Prostate gland (tissue), 2 donors: Measurements from ENCODE around the gene THEM4. TPM values are rescaled to one million over a fixed set of nuclear protein-coding genes. Genes with fewer than 3 reads are reported as not detected.
"Not testable (repeated sequence)": the region's sequence is repeated elsewhere in the genome, so short reads cannot be mapped to it uniquely, and the experiment has no call there.

ENCODE experiments used
- DNase-seq: peaks from one replicate; pipeline ENCODE4 v3.0.0-alpha.2; 2019; ENCODE audit warnings: low spot score
- H3K27ac ChIP-seq, 2 donors: fragments of 200-600 bp; sonication (generic); 2 replicates each; pipeline ENCODE4 v1.5.1; 2017 to 2019
- H3K27me3 ChIP-seq: fragments of 200-600 bp; sonication (generic); replicated peaks from 2 replicates; pipeline ENCODE4 v1.5.1; 2019; ENCODE audit not compliant: insufficient read depth
- H3K36me3 ChIP-seq, 2 donors: fragments of 200-600 bp; sonication (generic); 1 replicate in 1 of 2; 2 replicates in 1 of 2; pipeline versions ENCODE4 v1.5.1 to v1.8.1; 2017 to 2019
- H3K4me1 ChIP-seq: fragments of 200-600 bp; sonication (generic); replicated peaks from 2 replicates; pipeline ENCODE4 v1.5.1; 2019
- H3K4me3 ChIP-seq, 2 donors: fragments of 200-600 bp; sonication (generic); 2 replicates each; pipeline ENCODE4 v1.5.1; 2017 to 2019
- H3K9me3 ChIP-seq: fragments of 200-600 bp; sonication (generic); 2 replicates; pipeline ENCODE4 v1.5.1; 2017
- CTCF ChIP-seq, 4 experiments: fragments of 200-600 bp in 2 of 4; fragments of 450-650 bp in 2 of 4; sonication (generic) in 2 of 4; IDR thresholded peaks; 1 replicate in 3 of 4; 2 replicates in 1 of 4; pipeline ENCODE4 v1.5.1; 2016 to 2019; ENCODE audit warnings: antibody characterized with exemption in 4 of 4, mild to moderate bottlenecking in 2 of 4, moderate library complexity in 2 of 4
- POLR2A ChIP-seq: fragments of 450-650 bp; IDR thresholded peaks from one replicate; pipeline ENCODE4 v1.6.1; 2016; ENCODE audit warnings: antibody characterized with exemption, mild to moderate bottlenecking
- POLR2AphosphoS5 ChIP-seq: sonication (generic); formaldehyde crosslinking; IDR thresholded peaks from one replicate; pipeline ENCODE4 v1.6.1; 2017; ENCODE audit warnings: antibody characterized with exemption
- WGBS: methylation state at CpG from one replicate; pipeline ENCODE4 v1.1.5; 2018; 5-methylcytosine and 5-hydroxymethylcytosine counted together
- intact Hi-C: fragments of 100-400 bp; cut with DNase I; formaldehyde crosslinking; loops from one replicate; pipeline ENCODE4 v1.14.2; 2022
- total RNA-seq, 2 donors: library from RNA; depleted of rRNA; stranded (reverse); fragments of >200 nt; gene quantifications; one replicate each; pipeline ENCODE4 v1.1.0, GENCODE V29; 2016

THEM4 gene
- total RNA-seq, 2 donors from 2014 or later = 21.2 to 30.3 TPM

DNA sequence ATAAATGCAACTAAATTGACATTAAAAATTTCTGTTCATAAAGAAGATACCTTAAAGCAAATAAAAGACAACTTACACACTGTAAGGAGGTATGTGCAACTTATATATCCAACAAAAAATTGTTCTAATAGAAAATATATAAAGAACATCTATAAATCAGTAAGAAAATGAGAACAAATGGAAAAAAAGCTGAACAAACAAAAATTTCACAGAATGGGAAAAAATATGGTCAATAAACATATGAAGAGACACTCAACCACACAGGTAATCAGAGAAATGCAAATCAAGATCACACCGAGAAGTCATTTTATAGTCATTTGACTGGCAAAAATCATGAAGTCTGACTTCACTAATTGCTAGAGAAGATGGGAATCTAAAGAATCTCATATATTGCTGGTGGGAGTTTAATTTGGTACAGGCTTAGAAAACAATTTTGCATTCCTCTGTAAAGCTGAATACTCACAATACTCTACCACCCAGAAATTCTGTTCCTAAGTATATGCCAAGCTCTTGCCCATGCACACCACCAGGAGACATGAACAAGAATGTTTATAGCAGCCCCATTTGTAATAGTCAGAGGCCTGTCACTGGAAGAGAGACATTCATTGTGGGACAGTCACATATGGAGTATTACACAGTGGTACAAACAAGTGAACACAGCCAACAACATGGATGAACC is 33.8 kb downstream of the THEM4 start:
- no peak for TF ChIP-seq POLR2AphosphoS5
- no peak for TF ChIP-seq POLR2A
- TF ChIP-seq CTCF (IDR thresholded peaks at IDR 0.05) = no peak

DNA sequence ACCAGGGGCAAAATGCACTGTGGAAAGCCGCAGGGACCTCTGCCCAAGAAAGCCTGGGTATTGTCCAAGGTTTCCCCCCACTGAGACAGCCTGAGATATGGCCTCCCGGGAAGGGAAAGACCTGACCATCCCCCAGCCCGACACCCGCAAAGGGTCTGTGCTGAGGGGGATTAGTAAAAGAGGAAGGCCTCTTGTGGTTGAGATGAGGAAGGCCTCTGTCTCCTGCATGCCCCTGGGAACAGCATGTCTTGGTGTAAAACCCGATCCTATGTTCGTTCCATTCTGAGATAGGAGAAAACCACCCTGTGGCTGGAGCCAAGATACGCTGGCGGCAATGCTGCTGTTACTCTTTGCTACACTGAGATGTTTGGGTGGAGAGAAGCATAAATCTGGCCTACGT is 36.5 kb downstream of the THEM4 start:
- H3K27me3 ChIP-seq, H3K36me3 ChIP-seq, H3K9me3 ChIP-seq, DNase-seq, H3K4me3 ChIP-seq, H3K4me1 ChIP-seq, H3K27ac ChIP-seq, intact Hi-C loops: not testable (repeated sequence)
- WGBS = 75% methylated on average over 9 of the region's 9 CpGs

More for the DNA sequence above, 33.8 kb downstream of the THEM4 start:
- H3K4me3 ChIP-seq = no peak overlapping the region
- no peaks in the 10 kb centered on the region for H3K27me3 ChIP-seq
- WGBS = 94% methylated on average over 1 of the region's 1 CpG
- intact Hi-C loops = no loop called here
- H3K36me3 ChIP-seq = no peaks in the 10 kb centered on the region
- no peaks in the 10 kb centered on the region for H3K9me3 ChIP-seq
- no peaks in the 10 kb centered on the region for H3K4me1 ChIP-seq
- DNase-seq = no peak
- H3K27ac ChIP-seq = no peak overlapping the region

GRCh38 chr1:151871284-151872030 is 37.9 kb downstream of the THEM4 start:
- Histone ChIP-seq H3K27ac (peak overlapping the region in 1 of 2 donors; percentile 14), H3K36me3 (no peaks in the 10 kb centered on the region), H3K4me3 (no peak overlapping the region), H3K9me3 (no peaks in the 10 kb centered on the region), H3K27me3 (no peaks in the 10 kb centered on the region), H3K4me1 (no peaks in the 10 kb centered on the region)
- TF ChIP-seq CTCF (IDR thresholded peaks at IDR 0.05) (no peak), POLR2A (no peak), POLR2AphosphoS5 (no peak)
- intact Hi-C loops = no loop called here
- DNase-seq = no peak
- 20% methylated on average over 5 of the region's 5 CpGs for WGBS

DNA sequence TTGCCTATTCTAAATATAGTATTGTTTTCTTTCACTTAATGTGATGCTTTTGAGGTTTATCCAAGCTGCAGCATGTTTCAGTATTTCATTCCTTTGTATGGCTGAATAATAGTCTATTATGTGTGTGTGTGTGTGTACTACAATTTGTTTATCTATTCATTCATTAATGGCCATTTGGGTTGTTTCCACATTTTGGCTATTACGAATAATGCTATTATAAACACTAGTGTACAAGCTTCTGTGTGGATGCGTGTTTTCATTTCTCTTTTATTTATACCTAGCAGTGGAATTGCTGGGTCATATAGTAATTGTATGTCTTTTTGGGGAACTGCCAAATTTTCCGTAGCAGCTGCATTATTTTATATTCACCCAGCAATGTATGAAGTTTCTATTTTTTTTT is 40.8 kb downstream of the THEM4 start:
- Histone ChIP-seq H3K36me3 (no peaks in the 10 kb centered on the region), H3K27me3 (no peaks in the 10 kb centered on the region), H3K4me3 (no peak overlapping the region), H3K4me1 (no peaks in the 10 kb centered on the region), H3K9me3 (no peaks in the 10 kb centered on the region), H3K27ac (no peak overlapping the region)
- no peak for DNase-seq
- intact Hi-C loops = no loop called here
- TF ChIP-seq POLR2AphosphoS5 = no peak
- TF ChIP-seq POLR2A = no peak
- TF ChIP-seq CTCF (IDR thresholded peaks at IDR 0.05) = no peak
- 22% methylated on average over 3 of the region's 3 CpGs for WGBS

DNA sequence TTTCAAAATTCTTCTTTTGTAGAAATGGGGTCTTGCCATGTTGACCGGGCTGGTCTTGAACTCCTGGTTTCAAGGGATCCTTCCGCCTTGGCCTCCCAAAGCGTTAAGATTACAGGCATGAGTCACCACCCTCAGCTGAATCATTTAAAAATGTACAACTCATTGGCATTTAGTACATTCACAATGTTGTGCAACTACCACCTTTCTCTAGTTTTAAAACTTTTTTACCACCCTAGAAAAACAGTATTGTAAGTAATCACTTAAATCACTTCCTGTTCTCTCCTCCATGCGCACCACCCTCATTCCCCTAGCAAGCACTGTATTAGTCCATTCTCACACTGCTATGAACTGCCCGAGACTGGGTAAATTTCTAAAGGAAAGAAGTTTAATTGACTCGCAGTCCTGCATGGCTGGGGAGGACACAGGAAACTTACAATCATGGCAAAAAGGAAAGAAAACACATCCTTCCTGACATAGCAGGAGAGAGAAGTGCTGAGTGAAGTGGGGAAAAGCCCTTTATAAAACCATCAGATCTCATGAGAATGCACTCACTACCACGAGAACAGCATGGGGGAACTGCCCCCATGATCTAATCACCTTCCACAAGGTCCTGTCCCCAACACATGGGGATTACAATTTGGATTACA is 41.4 kb downstream of the THEM4 start:
- Histone ChIP-seq H3K9me3 (no peaks in the 10 kb centered on the region), H3K4me1 (no peaks in the 10 kb centered on the region), H3K4me3 (no peak overlapping the region), H3K36me3 (no peaks in the 10 kb centered on the region), H3K27ac (no peak overlapping the region), H3K27me3 (no peaks in the 10 kb centered on the region)
- no peak for DNase-seq
- 79% methylated on average over 7 of the region's 7 CpGs for WGBS
- intact Hi-C loops = no loop called here
- TF ChIP-seq POLR2AphosphoS5 = no peak
- no peak for TF ChIP-seq POLR2A
- no peak for TF ChIP-seq CTCF (IDR thresholded peaks at IDR 0.05)
